ENCODE results near the gene GPR33. TPM values are rescaled to one million over a fixed set of nuclear protein-coding genes. Genes with fewer than 3 reads are reported as not detected.

Gene GPR33
- total and polyA plus RNA-seq, 10 of the 15 experiments (the other 5 are each of a cell fraction or from before 2014, with no cell fraction given), result not detected

GRCh38 chr14:31476131-31476866, 11.5 kb downstream of the GPR33 start:
- ChIA-PET RAD21 (ENCODE audit: unreplicated experiment) (no interaction called here), CTCF (no interaction called here), POLR2A (no interaction called here), SMC1A (ENCODE audit: uncharacterized antibody, unreplicated experiment) (no interaction called here)
- Histone ChIP-seq H3K27me3 (replicated peaks in 1 of 2; ENCODE audit: control insufficient read depth in 2 of 2, insufficient read depth in 2 of 2, low read length in 1 of 2) (no peaks in the 10 kb centered on the region), H3K9me3 (replicated peaks; ENCODE audit: control insufficient read depth, insufficient read depth, low read length) (no peaks in the 10 kb centered on the region), H3K4me3 (no peak overlapping the region), H3K79me2 (ENCODE audit: control insufficient read depth, insufficient read depth, low read length) (no peaks in the 10 kb centered on the region), H3K27ac (ENCODE audit: control insufficient read depth, insufficient read depth) (no peak overlapping the region), H3K4me1 (ENCODE audit: control insufficient read depth, insufficient read depth, low read length) (no peaks in the 10 kb centered on the region), H3K9ac (ENCODE audit: control insufficient read depth, insufficient read depth, low read length) (no peak overlapping the region), H3K4me2 (ENCODE audit: control insufficient read depth, insufficient read depth) (no peak overlapping the region), H4K20me1 (ENCODE audit: control insufficient read depth, insufficient read depth) (no peaks in the 10 kb centered on the region), H2AFZ (ENCODE audit: control insufficient read depth, low read depth, low read length) (no peak overlapping the region), H3K36me3 (ENCODE audit: control insufficient read depth in 2 of 2, insufficient read depth in 2 of 2, low read length in 1 of 2) (no peaks in the 10 kb centered on the region)
- WGBS (ENCODE audit: insufficient coverage, insufficient replicate concordance, low lambda C conversion rate, missing lambda C conversion rate), result 29% methylated on average over 4 of the region's 4 CpGs
- DNase-seq (ENCODE audit: low read depth, low spot score) (no peak), FAIRE-seq (no peak), ATAC-seq (no peak)
- intact Hi-C loops (cut with micrococcal nuclease; ENCODE audit: unreplicated experiment) (no loop called here), in situ Hi-C loops (cut with MboI) (no loop called here)
- BruUV-seq (replicated peaks), result no TSS peak
- no peak for TF ChIP-seq MXI1 (IDR thresholded peaks at IDR 0.05; ENCODE audit: low read depth, low read length)
- no peak for TF ChIP-seq SPI1 (IDR thresholded peaks at IDR 0.05; ENCODE audit: borderline replicate concordance, insufficient read depth, low read depth, low read length)
- no peak for TF ChIP-seq SRF (IDR thresholded peaks at IDR 0.05; ENCODE audit: low read depth in 2 of 2, low read length in 2 of 2)
- no peak for TF ChIP-seq TAF1 (IDR thresholded peaks at IDR 0.05; ENCODE audit: borderline replicate concordance, low read depth, low read length)
- TF ChIP-seq RCOR1 (conservative IDR thresholded peaks at IDR 0.05; ENCODE audit: low read depth, low read length), result no peak
- TF ChIP-seq KDM1A (IDR thresholded peaks at IDR 0.05; ENCODE audit: borderline replicate concordance), result no peak
- TF ChIP-seq RELA (IDR thresholded peaks at IDR 0.05; ENCODE audit: borderline replicate concordance, partially characterized antibody), result no peak
- TF ChIP-seq TCF12 (IDR thresholded peaks at IDR 0.05; ENCODE audit: low read depth, low read length), result no peak
- no peak for TF ChIP-seq CHD2 (IDR thresholded peaks at IDR 0.05; ENCODE audit: borderline replicate concordance, low read depth, low read length)
- no peak for TF ChIP-seq PAX5 (IDR thresholded peaks at IDR 0.05; ENCODE audit: borderline replicate concordance, low read depth, low read length)
- no peak for TF ChIP-seq BACH1 (IDR thresholded peaks at IDR 0.05; ENCODE audit: borderline replicate concordance)
- no peak for TF ChIP-seq FOS (IDR thresholded peaks at IDR 0.05; ENCODE audit: borderline replicate concordance, extremely low read depth, insufficient read length)
- TF ChIP-seq BMI1 (IDR thresholded peaks at IDR 0.05; ENCODE audit: borderline replicate concordance), result no peak
- TF ChIP-seq FOXK2 (IDR thresholded peaks at IDR 0.05), result no peak; the same call in 1 of the 2 replicates
- no peak for TF ChIP-seq STAT3 (IDR thresholded peaks at IDR 0.05; ENCODE audit: low read depth, low read length)
- TF ChIP-seq ZBTB11 (CRISPR knock-in tag; IDR thresholded peaks at IDR 0.05), result no peak
- TF ChIP-seq POU2F2 (IDR thresholded peaks at IDR 0.05; ENCODE audit: borderline replicate concordance, low read depth, low read length), result no peak
- no peak for TF ChIP-seq KAT2A (conservative IDR thresholded peaks at IDR 0.05; ENCODE audit: control insufficient read depth, low read depth, low read length)
- TF ChIP-seq SKIL (IDR thresholded peaks at IDR 0.05; ENCODE audit: low read depth, poor library complexity, severe bottlenecking), result no peak

Measured in GM12878 (cell line).